ENCODE data around the gene NOSIP.
A peak's percentile ranks its signal among the peaks of the same experiment; 100 is the strongest.

DNA sequence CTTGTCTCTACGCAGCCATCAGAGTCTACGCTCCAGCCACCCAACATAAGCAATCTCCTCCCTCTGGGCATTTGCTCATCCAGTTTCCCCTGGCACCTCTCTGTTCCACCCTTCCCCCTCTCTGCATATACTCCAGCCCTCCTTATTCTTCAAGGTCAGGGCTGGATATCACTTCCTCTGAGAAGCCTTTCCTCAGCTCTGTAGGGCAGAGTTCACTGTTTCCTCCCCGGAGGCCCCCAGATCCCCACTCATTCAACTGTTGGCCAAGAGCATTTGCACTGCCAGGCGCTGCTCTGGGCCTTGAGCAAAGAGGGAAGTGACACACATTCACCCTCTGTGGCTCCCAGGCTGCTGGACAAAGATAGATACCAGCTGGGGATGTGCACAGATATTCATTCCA, 64.6 kb downstream of the NOSIP start:
- TF ChIP-seq, protein P1, sequence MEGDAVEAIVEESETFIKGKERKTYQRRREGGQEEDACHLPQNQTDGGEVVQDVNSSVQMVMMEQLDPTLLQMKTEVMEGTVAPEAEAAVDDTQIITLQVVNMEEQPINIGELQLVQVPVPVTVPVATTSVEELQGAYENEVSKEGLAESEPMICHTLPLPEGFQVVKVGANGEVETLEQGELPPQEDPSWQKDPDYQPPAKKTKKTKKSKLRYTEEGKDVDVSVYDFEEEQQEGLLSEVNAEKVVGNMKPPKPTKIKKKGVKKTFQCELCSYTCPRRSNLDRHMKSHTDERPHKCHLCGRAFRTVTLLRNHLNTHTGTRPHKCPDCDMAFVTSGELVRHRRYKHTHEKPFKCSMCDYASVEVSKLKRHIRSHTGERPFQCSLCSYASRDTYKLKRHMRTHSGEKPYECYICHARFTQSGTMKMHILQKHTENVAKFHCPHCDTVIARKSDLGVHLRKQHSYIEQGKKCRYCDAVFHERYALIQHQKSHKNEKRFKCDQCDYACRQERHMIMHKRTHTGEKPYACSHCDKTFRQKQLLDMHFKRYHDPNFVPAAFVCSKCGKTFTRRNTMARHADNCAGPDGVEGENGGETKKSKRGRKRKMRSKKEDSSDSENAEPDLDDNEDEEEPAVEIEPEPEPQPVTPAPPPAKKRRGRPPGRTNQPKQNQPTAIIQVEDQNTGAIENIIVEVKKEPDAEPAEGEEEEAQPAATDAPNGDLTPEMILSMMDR (IDR thresholded peaks at IDR 0.05; ENCODE audit: insufficient read depth, low read length) = no peak
- TF ChIP-seq, protein P2, sequence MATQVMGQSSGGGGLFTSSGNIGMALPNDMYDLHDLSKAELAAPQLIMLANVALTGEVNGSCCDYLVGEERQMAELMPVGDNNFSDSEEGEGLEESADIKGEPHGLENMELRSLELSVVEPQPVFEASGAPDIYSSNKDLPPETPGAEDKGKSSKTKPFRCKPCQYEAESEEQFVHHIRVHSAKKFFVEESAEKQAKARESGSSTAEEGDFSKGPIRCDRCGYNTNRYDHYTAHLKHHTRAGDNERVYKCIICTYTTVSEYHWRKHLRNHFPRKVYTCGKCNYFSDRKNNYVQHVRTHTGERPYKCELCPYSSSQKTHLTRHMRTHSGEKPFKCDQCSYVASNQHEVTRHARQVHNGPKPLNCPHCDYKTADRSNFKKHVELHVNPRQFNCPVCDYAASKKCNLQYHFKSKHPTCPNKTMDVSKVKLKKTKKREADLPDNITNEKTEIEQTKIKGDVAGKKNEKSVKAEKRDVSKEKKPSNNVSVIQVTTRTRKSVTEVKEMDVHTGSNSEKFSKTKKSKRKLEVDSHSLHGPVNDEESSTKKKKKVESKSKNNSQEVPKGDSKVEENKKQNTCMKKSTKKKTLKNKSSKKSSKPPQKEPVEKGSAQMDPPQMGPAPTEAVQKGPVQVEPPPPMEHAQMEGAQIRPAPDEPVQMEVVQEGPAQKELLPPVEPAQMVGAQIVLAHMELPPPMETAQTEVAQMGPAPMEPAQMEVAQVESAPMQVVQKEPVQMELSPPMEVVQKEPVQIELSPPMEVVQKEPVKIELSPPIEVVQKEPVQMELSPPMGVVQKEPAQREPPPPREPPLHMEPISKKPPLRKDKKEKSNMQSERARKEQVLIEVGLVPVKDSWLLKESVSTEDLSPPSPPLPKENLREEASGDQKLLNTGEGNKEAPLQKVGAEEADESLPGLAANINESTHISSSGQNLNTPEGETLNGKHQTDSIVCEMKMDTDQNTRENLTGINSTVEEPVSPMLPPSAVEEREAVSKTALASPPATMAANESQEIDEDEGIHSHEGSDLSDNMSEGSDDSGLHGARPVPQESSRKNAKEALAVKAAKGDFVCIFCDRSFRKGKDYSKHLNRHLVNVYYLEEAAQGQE (IDR thresholded peaks at IDR 0.05; ENCODE audit: insufficient replicate concordance, low read depth) = no peak
- TF ChIP-seq GABPA (IDR thresholded peaks at IDR 0.05; ENCODE audit: low read depth) (no peak), POLR2AphosphoS5 (IDR thresholded peaks at IDR 0.05; ENCODE audit: low read depth) (peak; percentile 69), SPI1 (IDR thresholded peaks at IDR 0.05; ENCODE audit: borderline replicate concordance, low read depth) (peak; percentile 96)
